GM21381 (cell line): ENCODE data around the gene CDC25B.

ENCODE experiments used
- ATAC-seq: cut with Tn5 transposase; IDR thresholded peaks from one replicate; pipeline ENCODE4 v1.9.1; 2021; ENCODE audit warnings: mild to moderate bottlenecking, moderate library complexity; ENCODE audit not compliant: unreplicated experiment

Gene CDC25B

GRCh38 chr20:3802524-3803239, 6.6 kb downstream of the CDC25B start:
- ATAC-seq = no peak

GRCh38 chr20:3803289-3803688, 7.2 kb downstream of the CDC25B start:
- no peak for ATAC-seq

- no peak for ATAC-seq
These were observed 7.7 kb downstream of the CDC25B start for GRCh38 chr20:3803854-3804253.

GRCh38 chr20:3804254-3804751, 8.2 kb downstream of the CDC25B start:
- no peak for ATAC-seq

GRCh38 chr20:3804781-3805180, 8.7 kb downstream of the CDC25B start:
- ATAC-seq = no peak

- ATAC-seq = no peak
These were observed 12.4 kb downstream of the CDC25B start for GRCh38 chr20:3808544-3808943.

GRCh38 chr20:3811467-3812258, 15.6 kb downstream of the CDC25B start:
- no peak for ATAC-seq

- no peak for ATAC-seq
These were observed 16.2 kb downstream of the CDC25B start for GRCh38 chr20:3812259-3812681.

- ATAC-seq = no peak
These were observed 17.1 kb downstream of the CDC25B start for GRCh38 chr20:3812975-3813847.

GRCh38 chr20:3813848-3814581, 17.9 kb downstream of the CDC25B start:
- ATAC-seq = no peak

GRCh38 chr20:3814928-3815495, 18.9 kb downstream of the CDC25B start:
- ATAC-seq = no peak

GRCh38 chr20:3815703-3816315, 19.7 kb downstream of the CDC25B start:
- ATAC-seq = no peak

- no peak for ATAC-seq
These were observed 22.3 kb downstream of the CDC25B start for GRCh38 chr20:3818155-3819151.

- ATAC-seq = no peak
These were observed 23.4 kb downstream of the CDC25B start for GRCh38 chr20:3819411-3820047.

- peak; percentile 82 for ATAC-seq
These were observed 24.2 kb downstream of the CDC25B start, which contains the start of gene AP5S1 for GRCh38 chr20:3820048-3820900. Gene AP5S1, plus strand, starts transcription at chr20:3820547. Its CDS starts 1,571 bp downstream, at chr20:3822118.

GRCh38 chr20:3820901-3821727, 25.0 kb downstream of the CDC25B start:
- peak; percentile 2 for ATAC-seq
